ENCODE results near the gene RIOK3.
"Not testable (repeated sequence)": the region's sequence is repeated elsewhere in the genome, so short reads cannot be mapped to it uniquely, and the experiment has no call there.

RIOK3 gene

DNA sequence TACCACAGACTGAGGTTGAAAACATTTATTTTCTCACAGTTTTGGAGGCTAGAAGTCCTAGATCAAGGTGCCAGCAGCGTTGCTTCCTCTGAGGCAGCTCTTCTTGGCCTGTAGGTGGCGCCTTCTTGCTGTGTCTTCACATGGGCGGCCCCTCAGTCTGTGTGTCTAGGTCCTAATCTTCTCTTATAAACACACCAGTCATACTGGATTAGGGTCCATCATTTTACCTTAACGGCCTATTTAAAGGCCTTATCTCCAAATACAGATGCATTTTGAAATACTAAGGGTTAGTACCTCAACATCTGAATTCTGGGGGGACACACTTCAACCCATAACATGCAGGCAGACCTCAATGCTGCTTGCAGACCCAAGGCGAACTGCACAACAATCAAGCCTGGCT, 45.8 kb downstream of the RIOK3 start:
- DNase-seq (ENCODE audit: low read depth), result peak; percentile 48

DNA sequence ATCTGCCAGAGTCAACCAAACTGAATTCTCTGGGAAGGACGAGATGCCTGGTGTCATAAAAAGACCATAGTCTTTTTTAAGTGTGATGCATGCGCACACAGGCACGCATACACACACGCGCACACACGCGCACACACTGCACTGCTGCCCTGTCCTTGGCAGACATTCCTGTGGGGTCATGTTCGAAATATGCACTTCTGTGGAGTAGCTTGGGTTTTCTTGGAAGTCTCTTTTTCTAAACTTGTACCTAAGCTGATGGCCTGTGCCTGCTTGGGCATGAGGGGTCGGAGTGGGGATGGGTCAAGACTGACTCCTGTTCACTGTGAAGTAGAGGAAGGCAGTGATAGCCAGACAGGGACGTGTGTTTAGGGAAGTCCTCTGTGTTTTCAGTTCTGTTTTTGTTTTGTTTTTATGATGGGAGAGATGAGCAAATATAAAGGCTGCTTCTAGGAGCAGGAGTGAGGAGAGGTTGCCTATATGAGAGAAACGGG, 46.2 kb downstream of the RIOK3 start:
- no peak for DNase-seq (ENCODE audit: low read depth)

DNA sequence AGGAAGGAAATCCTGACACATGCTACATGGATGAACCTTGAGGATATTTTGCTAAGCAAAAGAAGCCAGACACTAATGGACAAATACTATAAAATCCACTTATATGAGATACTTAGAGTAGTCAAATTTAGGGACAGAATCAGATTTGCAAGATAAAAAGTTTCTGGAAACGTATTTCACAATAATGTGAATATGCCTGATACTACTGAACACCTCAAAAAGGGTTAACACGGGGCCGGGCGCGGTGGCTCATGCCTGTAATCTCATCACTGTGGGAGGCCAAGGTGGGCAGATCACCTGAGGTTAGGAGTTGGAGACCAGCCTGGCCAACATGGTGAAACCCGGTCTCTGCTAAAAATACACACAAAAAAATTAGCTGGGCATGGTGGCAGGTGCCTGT, 48.5 kb downstream of the RIOK3 start:
- DNase-seq (ENCODE audit: low read depth), result no peak

DNA sequence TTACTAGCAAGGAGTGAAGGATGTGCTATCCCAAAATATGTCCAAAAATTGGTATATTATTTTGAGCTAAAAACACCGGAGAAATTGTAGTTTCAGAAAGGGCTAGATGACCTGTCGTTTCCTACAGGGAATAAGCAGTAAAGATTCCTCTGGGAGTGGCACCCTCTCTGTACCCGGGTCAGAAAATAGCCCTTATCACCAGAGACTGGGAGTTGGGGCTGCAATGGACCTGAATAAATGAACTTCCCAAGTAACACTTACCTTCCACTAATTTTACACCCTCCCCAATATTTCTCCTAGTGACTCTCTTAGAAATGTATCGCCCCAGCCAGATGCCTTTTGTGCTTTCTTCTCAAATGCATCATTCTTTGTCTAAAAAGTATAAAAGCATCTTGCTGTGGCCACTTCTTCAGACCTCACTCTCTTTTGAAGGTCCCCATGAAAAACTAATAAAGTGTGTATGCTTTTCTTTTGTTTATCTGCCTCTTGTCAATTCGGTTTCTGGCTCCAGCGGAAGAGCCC, 49.5 kb downstream of the RIOK3 start:
- DNase-seq (ENCODE audit: low read depth), result no peak

DNA sequence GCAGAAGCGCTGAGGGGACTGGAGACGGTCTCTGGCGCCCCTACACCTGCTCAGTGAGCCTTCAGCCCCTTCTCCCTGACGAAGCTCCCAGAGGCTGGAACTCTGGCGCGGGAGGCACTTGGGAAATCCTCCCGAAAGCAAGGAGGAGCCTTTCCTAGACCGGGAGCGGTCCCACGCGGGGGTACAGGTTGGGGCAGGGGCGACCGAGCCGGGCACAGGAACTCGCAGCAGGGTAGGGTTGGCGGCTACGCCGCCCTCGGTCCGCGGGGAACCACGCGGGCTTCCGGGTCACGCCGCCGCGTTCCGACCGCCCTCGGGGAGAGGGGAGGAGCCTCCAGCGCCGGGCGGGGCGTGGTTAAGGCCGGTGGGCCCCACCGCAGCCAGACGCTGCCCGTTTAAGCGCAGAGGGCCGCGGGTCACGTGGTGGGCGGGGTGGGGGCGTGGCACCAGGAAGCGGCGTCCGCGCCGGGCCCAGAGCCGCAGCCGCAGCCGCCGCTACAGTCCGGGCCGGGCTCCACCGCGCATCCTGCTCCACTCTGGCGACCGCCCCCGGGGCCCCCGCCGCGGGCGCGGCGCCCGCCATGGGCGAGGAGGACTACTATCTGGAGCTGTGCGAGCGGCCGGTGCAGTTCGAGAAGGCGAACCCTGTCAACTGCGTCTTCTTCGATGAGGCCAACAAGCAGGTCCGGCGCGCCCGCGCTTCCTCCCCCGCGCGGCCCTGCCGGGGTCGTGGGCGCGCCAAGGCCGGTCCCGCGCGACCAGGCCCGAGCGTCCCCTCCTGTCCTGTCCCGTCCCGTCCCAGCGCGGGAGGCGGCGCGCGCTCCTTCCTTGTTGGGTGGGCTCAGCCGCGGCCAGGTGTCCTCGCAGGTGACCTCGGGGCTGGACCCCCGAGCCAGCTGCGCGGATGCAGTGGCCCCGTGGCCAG, 50.2 kb downstream of the RIOK3 start, which contains the start of gene RMC1:
Gene RMC1, plus strand, starts transcription at position 474 of the 925 bp plus-strand sequence. Its CDS starts 108 bp downstream, at position 582.
- peak; percentile 97 for DNase-seq (ENCODE audit: low read depth)

GRCh38 chr18:23503963-23504344, 50.9 kb downstream of the RIOK3 start:
- DNase-seq (ENCODE audit: low read depth), result no peak

- no peak for DNase-seq (ENCODE audit: low read depth)
Observed at GRCh38 chr18:23504720-23505119, 51.6 kb downstream of the RIOK3 start.

DNA sequence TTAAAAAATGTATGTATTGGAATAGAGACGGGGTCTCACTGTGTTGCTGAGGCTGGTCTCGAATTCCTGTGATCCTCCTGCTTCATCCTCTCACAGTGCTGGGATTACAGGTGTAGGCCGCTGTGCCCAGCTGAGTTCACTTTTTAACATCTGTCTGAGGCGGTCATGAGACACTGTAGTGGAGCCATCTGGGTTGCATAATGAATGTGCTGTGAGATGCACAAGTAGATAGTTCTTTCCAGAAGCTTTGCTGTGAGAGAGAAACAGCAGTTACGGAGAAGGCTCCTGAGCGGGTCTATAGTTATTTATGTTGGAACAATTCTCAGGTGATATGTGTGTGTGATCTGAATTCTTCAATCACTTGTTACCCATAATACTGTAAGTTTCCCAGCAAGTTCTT, 53.3 kb downstream of the RIOK3 start:
- DNase-seq (ENCODE audit: low read depth), result no peak

- DNase-seq (ENCODE audit: low read depth), result not testable (repeated sequence)
Observed at GRCh38 chr18:23510923-23511322, 57.8 kb downstream of the RIOK3 start.

DNA sequence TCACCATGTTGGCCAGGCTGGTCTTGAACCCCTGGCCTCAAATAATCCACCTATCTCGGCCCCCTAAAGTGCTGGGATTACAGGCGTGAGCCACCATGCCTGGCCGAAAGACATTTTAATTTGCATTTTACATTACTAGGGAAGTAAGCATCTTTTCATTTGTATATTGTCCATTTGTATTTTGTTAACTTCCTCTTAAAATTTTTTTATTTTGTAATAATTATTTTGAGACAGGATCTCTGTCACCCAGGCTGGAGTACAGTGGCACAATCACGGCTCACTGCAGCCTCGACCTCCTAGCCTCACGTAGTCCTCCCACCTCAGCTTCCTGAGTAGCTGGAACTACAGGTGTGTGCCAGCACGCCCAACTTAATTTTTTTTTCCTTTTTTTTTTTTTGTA, 59.1 kb downstream of the RIOK3 start:
- not testable (repeated sequence) for DNase-seq (ENCODE audit: low read depth)

DNA sequence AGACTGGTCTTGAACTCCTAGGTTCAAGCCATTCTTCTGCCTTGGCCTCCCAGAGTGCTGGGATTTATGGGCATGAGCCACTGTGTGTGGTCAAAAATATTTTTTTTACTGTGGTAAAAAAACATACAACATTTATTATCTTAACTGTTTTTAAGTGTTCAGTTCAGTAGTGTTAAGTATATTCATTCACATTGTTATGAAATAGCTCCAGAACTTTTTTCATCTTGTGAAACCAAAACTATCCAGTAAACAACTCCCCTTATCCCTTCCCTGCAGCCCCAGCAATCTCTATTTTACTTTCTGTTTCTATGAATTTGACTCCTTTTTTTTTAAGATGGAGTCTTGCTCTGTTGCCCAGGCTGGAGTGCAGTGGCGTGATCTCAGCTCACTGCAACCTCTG, 59.6 kb downstream of the RIOK3 start:
- DNase-seq (ENCODE audit: low read depth), result no peak

DNA sequence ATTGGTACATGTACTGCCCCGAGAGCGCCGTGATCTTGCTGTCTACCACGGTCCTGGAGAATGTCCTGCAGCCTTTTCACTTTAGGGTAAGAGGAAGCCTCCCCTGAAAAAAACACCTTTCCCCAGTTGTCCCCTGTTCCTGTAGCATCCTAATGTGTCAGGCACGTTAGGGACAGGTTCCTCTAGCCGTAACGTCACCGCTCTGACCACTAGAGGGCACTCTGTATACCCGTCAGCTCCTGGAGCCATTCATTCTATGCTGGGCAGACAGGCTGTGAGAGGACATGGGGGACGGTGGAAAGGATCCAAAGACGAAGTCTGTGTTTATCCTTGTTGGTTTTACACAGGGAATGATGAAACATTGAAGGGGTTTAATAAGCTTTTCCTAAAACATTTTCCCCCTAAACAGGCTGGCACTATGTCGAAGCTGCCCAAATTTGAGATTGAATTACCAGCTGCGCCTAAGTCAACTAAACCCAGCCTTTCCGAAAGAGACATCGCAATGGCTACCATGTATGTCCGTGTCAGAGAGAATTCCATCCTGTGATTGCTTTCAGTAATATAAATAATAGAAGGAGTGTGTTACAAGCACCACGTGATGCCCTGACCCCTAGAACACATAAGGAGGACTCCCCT, 62.9 kb downstream of the RIOK3 start:
- peak; percentile 49 for DNase-seq (ENCODE audit: low read depth)

GRCh38 chr18:23519734-23520133, 66.6 kb downstream of the RIOK3 start:
- DNase-seq (ENCODE audit: low read depth), result no peak

GRCh38 chr18:23521271-23521670, 68.2 kb downstream of the RIOK3 start:
- DNase-seq (ENCODE audit: low read depth), result no peak

DNA sequence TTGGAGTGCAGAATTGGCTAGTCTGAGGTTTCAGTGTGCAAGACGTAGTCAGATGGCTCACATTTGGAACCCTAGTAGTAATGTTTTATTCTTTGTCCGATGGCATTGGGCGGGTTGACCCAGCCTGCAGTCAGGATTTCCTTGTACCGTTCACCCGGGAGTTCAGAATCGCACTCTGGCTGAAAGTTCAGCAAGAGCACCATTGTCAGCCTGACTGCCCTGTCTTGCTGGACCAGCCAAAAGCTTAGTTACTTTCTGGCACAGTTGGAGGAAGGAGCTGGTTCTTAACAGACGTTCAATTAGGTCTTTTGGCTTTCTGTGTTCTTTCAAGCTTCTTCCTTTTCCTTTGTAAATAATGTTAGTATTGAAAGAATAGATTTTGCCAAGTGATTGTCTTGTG, 68.8 kb downstream of the RIOK3 start:
- DNase-seq (ENCODE audit: low read depth), result no peak

DNA sequence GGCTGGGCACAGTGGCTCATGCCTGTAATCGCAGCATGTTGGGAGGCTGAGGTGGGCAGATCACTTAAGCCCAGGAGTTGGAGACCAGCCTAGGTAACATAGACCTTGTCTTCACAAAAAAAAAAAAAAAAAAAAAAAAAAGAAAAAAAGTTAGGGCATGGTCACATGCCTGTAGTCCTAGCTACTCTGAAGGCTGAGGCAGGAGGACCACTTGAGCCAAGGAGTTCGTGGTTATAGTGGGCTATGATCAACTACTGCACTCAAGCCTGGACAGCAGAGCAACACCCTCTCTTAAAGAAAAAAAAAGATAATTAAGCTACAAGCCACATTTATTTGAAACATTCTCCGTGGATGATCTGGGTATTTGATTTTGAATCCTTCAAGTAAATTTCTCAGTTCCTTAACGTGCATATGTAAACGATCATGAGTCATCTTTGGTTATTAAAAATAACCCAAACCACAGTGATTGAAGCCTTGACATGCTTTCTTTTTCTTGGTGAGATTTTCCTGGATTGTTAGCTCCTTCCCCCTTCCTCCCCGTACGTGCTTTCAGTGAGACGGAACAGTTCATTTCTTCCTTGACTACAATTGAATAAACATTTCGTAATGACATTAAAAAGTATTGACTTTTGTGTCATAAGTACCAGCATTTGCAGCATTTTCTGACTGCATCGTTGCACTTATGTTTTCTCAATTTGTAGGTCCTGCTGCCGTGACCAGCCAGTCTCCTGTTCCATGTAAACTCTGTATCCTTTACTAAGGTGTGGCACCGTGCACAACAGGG, 70.5 kb downstream of the RIOK3 start:
- DNase-seq (ENCODE audit: low read depth), result no peak

- DNase-seq (ENCODE audit: low read depth), result no peak
Observed at GRCh38 chr18:23524213-23524707, 71.2 kb downstream of the RIOK3 start.

- DNase-seq (ENCODE audit: low read depth), result no peak
Observed at GRCh38 chr18:23526501-23527063, 73.5 kb downstream of the RIOK3 start.

- no peak for DNase-seq (ENCODE audit: low read depth)
Observed at GRCh38 chr18:23528580-23529472, 75.7 kb downstream of the RIOK3 start.

DNA sequence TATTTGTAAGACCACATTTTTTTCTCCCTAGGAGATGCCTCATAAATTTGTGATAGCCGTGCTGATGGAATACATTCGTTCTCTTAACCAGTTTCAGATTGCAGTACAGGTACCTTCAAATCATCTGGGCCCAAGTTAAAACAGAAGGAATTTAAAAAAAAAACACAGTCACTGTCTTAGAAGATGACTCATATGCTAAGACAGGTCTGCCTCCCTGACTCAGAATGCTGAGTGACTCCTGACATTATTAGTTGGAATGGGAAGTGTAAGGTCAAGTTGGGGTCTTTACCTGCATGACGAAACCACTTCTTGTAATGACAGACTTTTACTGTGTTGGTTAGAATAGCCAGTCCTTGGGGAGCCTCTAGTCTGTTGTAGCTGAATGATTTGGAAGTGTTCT, 76.5 kb downstream of the RIOK3 start:
- DNase-seq (ENCODE audit: low read depth), result no peak

DNA sequence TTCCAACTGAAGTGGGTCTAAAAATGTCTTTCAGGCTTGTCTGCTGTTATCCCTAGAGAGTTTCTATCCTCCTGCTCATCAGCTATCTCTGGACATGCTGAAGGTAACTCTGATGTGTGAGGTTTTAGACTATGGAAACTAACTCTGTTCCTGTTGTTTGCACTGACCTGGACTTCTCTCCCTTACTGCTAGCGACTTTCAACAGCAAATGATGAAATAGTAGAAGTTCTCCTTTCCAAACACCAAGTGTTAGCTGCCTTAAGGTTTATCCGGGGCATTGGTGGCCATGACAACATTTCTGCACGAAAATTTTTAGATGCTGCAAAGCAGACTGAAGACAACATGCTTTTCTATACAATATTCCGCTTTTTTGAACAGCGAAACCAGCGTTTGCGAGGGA, 77.1 kb downstream of the RIOK3 start:
- no peak for DNase-seq (ENCODE audit: low read depth)
